HFF-Myc (cell line): Measurements from ENCODE around the gene PPT1.
"Not testable (repeated sequence)": the region's sequence is repeated elsewhere in the genome, so short reads cannot be mapped to it uniquely, and the experiment has no call there.

Source experiments
- DNase-seq: peaks from one replicate; pipeline ENCODE4 v3.0.0-alpha.2; 2011; ENCODE audit warnings: low read depth; ENCODE audit errors: extremely low read depth
- H3K4me3 ChIP-seq: replicated peaks from 2 replicates; pipeline ENCODE4 v1.5.1; 2011; ENCODE audit warnings: low read depth, mild to moderate bottlenecking, control low read depth, low read length
- TF ChIP-seq, protein P1 (sequence below): IDR thresholded peaks from 2 replicates; pipeline ENCODE4 v1.5.1; 2012; ENCODE audit warnings: mild to moderate bottlenecking, low read depth, low read length, control low read depth; ENCODE audit errors: missing control alignments

The PPT1 gene

DNA sequence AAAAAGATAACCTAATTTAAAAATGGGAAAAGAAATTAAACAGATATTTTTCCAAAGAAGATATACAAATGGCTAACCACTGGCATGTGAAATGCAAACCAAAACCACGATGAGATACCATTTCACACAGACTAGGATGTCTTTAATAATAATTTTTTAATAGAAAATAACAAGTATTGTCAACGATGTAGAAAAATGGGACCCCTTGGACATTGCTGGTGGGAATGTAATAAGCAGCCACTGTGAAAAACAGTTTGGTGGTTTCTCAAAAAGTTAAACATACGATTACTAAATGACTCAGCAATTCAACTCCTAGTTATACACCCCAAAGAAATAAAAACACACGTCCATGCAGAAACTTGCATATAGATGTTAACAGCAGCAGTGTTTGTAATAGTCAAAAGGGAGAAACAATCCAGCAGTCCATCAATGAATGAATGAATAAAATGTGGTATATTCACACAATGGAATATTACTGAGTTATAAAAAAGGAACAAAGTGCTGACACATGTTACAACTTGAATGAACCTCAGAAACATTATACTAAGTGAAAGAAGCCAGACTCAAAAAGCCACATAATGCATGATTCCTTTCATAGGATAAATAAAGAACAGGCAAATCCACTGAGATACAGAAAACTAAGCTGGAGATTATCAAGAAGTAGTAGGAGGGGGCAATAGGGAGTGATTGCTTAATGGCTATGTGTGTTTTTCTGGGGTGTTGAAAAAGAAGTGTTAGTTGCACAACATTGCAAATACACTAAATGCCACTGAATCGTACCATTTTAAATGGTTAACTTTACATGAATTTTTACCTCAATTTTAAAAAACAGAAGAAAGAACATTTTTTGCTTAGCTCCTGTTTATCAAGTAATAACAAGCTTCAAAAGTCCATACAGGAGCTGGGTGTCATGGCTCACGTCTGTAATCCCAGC is 4.1 kb downstream of the PPT1 start:
- DNase-seq, result no peak
- H3K4me3 ChIP-seq, result no peak overlapping the region
- TF ChIP-seq, protein P1, sequence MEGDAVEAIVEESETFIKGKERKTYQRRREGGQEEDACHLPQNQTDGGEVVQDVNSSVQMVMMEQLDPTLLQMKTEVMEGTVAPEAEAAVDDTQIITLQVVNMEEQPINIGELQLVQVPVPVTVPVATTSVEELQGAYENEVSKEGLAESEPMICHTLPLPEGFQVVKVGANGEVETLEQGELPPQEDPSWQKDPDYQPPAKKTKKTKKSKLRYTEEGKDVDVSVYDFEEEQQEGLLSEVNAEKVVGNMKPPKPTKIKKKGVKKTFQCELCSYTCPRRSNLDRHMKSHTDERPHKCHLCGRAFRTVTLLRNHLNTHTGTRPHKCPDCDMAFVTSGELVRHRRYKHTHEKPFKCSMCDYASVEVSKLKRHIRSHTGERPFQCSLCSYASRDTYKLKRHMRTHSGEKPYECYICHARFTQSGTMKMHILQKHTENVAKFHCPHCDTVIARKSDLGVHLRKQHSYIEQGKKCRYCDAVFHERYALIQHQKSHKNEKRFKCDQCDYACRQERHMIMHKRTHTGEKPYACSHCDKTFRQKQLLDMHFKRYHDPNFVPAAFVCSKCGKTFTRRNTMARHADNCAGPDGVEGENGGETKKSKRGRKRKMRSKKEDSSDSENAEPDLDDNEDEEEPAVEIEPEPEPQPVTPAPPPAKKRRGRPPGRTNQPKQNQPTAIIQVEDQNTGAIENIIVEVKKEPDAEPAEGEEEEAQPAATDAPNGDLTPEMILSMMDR, result no peak

DNA sequence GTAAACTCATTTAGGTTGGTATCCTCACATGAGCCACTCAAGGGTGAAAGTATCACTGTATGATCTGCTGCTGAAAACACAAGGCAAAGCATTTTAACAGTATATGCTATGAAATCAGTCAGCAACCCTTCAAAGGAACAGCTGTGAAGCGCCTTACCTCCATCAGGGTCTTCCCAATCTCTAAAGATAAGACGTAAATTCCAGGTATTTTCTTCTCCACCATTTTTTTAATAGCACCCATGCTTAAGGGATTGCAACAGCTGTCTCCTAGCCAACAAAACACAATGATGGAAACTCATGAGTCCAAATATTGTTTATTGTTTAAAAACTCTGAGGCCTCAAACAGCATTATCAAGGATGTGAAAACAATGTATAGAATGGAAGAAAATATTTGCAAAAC is 4.8 kb downstream of the PPT1 start:
- TF ChIP-seq, protein P1, result no peak
- H3K4me3 ChIP-seq, result no peak overlapping the region
- DNase-seq, result no peak

GRCh38 chr1:40090652-40091355 is 6.2 kb downstream of the PPT1 start:
- TF ChIP-seq, protein P1, result no peak
- no peak overlapping the region for H3K4me3 ChIP-seq
- DNase-seq, result no peak

DNA sequence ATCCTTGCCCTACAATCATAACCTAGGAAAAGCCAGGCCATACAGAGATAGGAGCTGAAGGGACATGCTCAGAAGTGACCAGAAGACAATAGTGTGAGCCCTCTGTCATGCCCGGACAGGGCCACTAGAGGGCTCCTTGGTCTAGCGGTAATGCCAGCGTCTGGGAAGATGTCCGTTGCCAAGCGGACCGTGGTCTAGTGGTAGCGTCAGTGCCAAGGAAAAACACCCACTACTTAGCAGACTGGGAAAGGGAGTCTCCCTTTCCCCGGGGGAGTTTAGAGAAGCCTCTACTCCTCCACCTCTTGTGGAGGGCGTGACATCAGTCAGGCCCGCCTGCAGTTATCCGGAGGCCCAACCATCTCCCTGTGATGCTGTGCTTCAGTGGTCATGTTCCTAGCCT is 12.3 kb downstream of the PPT1 start:
- not testable (repeated sequence) for H3K4me3 ChIP-seq
- peak; percentile 22 for DNase-seq
- TF ChIP-seq, protein P1, result peak; percentile 66

DNA sequence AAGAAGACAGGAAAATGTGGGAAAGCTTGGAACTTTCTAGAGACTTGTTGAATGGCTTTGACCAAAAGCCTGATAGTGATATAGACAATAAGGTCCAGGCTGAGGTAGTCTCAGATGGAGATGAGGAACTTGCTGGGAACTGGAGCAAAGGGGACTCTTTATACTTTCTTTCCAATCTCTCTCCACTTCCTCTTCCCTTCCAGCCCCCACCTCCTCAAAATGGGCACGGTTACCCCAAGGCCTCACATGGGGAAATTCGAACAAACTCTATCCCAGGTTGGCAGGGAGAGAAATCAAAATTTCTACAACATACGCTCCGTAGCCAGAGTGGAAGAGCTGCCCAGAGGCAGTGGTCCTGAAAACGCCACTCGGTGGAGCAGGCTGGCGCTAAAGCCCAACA is 15.2 kb downstream of the PPT1 start:
- TF ChIP-seq, protein P1, result no peak
- no peak overlapping the region for H3K4me3 ChIP-seq
- no peak for DNase-seq

DNA sequence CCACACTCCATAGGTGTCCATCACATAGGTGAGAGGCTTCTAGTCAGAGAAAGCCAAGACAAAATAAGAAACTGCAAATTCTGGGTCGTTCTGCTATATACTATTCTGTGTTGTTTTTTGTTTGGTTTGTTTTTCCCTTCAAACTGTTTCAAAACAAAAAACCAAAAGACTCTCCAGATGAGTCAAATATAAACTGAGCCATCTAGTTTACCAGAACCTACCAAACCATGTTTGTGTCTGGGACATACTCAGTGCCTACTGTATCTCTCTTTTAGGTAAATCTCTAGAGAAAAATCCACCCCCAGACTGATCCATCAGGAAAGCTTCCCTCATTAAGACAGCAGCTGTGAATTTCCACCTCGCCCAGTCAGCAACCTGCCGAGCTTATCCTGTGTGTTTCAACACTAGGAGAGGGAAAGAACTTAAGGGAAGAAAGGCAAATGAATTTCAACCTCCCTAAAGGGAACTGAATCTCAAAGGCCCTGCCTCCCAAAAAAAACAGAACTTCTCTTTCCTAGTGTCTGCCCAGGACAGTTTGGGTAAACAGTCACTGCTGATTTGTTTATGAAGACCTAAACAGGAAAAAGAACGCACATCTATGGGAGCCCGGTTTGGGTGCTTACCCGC is 17.2 kb downstream of the PPT1 start:
- TF ChIP-seq, protein P1, result no peak
- no peak for DNase-seq
- H3K4me3 ChIP-seq, result no peak overlapping the region
